GM19467 (cell line): ENCODE measurements around the gene PIEZO1.
"Not testable (repeated sequence)": the region's sequence is repeated elsewhere in the genome, so short reads cannot be mapped to it uniquely, and the experiment has no call there.

Experiments used
- ATAC-seq: cut with Tn5 transposase; IDR thresholded peaks from one replicate; pipeline ENCODE4 v1.9.1; 2021; ENCODE audit warnings: mild to moderate bottlenecking, moderate library complexity; ENCODE audit not compliant: unreplicated experiment

Gene PIEZO1

GRCh38 chr16:88805887-88806393 is 20.9 kb upstream of the PIEZO1 start:
- no peak for ATAC-seq

- no peak for ATAC-seq
Observed at GRCh38 chr16:88805340-88805715, 20.3 kb upstream of the PIEZO1 start.

GRCh38 chr16:88804552-88805339 is 19.7 kb upstream of the PIEZO1 start:
- ATAC-seq: no peak

GRCh38 chr16:88804173-88804551 is 19.1 kb upstream of the PIEZO1 start:
- no peak for ATAC-seq

- ATAC-seq: no peak
Observed at GRCh38 chr16:88803264-88803987, 18.4 kb upstream of the PIEZO1 start, which contains the start of gene CDT1. TSS of gene CDT1 (plus strand) at chr16:88803789. CDS start at chr16:88803832, 43 bp downstream.

- no peak for ATAC-seq
Observed at GRCh38 chr16:88800277-88800592, 15.2 kb upstream of the PIEZO1 start.

- no peak for ATAC-seq
Observed at GRCh38 chr16:88799569-88800276, 14.7 kb upstream of the PIEZO1 start.

GRCh38 chr16:88798772-88799455 is 13.9 kb upstream of the PIEZO1 start:
- no peak for ATAC-seq

- ATAC-seq: no peak
Observed at GRCh38 chr16:88798073-88798472, 13.1 kb upstream of the PIEZO1 start.

GRCh38 chr16:88796278-88796677 is 11.3 kb upstream of the PIEZO1 start:
- no peak for ATAC-seq

- ATAC-seq: no peak
Observed at GRCh38 chr16:88793251-88793954, 8.4 kb upstream of the PIEZO1 start.

GRCh38 chr16:88792668-88793250 is 7.7 kb upstream of the PIEZO1 start:
- no peak for ATAC-seq

- no peak for ATAC-seq
Observed at GRCh38 chr16:88792078-88792550, 7.1 kb upstream of the PIEZO1 start.

- no peak for ATAC-seq
Observed at GRCh38 chr16:88790312-88791211, 5.5 kb upstream of the PIEZO1 start.

GRCh38 chr16:88789594-88789993 is 4.6 kb upstream of the PIEZO1 start:
- ATAC-seq: no peak

- ATAC-seq: not testable (repeated sequence)
Observed at GRCh38 chr16:88788749-88789148, 3.7 kb upstream of the PIEZO1 start.

GRCh38 chr16:88787579-88788314 is 2.7 kb upstream of the PIEZO1 start:
- ATAC-seq: no peak

- no peak for ATAC-seq
Observed at GRCh38 chr16:88784856-88785105, 239 bp downstream of the PIEZO1 start.
